Loucy (cell line): Measurements from ENCODE around the gene C17orf113.

Experiments
- EZH2phosphoT487 ChIP-seq: fragments of 200-600 bp; IDR thresholded peaks from 2 replicates; pipeline ENCODE4 v1.6.1; 2018; ENCODE audit warnings: antibody characterized with exemption, mild to moderate bottlenecking, moderate library complexity, borderline replicate concordance
- TF ChIP-seq, protein P1 (sequence below): fragments of 200-600 bp; sonication (generic); conservative IDR thresholded peaks from 2 replicates; pipeline ENCODE4 v1.5.1; 2014; ENCODE audit warnings: mild to moderate bottlenecking, antibody characterized with exemption, low read length

DNA sequence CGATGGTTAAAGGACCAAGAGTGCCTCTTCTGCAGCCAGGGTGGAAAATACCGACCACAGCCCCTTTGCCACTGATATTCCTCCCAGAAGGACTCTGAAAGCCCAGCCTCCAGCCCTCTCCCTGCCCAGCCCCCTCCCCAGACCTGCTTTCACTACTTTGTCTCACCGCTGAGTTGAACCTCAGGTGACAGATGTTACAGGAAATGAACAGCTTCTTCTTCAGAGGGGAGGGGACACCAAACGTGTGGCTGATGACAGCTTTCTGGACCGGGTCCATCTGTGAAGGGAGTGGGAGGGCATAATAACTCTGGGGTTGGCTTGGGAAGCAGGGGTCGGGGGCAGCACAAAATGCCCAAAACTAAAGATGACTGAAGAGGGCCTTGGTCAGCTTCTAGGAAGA lies 16.3 kb downstream of the C17orf113 start:
- TF ChIP-seq EZH2phosphoT487: no peak
- TF ChIP-seq, protein P1, sequence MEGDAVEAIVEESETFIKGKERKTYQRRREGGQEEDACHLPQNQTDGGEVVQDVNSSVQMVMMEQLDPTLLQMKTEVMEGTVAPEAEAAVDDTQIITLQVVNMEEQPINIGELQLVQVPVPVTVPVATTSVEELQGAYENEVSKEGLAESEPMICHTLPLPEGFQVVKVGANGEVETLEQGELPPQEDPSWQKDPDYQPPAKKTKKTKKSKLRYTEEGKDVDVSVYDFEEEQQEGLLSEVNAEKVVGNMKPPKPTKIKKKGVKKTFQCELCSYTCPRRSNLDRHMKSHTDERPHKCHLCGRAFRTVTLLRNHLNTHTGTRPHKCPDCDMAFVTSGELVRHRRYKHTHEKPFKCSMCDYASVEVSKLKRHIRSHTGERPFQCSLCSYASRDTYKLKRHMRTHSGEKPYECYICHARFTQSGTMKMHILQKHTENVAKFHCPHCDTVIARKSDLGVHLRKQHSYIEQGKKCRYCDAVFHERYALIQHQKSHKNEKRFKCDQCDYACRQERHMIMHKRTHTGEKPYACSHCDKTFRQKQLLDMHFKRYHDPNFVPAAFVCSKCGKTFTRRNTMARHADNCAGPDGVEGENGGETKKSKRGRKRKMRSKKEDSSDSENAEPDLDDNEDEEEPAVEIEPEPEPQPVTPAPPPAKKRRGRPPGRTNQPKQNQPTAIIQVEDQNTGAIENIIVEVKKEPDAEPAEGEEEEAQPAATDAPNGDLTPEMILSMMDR: no peak
